ENCODE data around the gene GALNT17. TPM values are rescaled to one million over a fixed set of nuclear protein-coding genes. Genes with fewer than 3 reads are reported as not detected.

Gene GALNT17
- total RNA-seq, 2 experiments from 2014 or later, result not detected

- no peak overlapping the region for H3K4me3 Mint-ChIP-seq
- DNase-seq, result no peak
- H3K4me1 Mint-ChIP-seq, result no peaks in the 10 kb centered on the region
- no peak overlapping the region for H3K27ac Mint-ChIP-seq
- H3K9me3 Mint-ChIP-seq, result peaks cover 3% of the 10 kb centered on the region
- H3K27me3 Mint-ChIP-seq, result no peaks in the 10 kb centered on the region
- no peaks in the 10 kb centered on the region for H3K36me3 Mint-ChIP-seq
Observed at GRCh38 chr7:71429083-71429482, 297.1 kb downstream of the GALNT17 start.

DNA sequence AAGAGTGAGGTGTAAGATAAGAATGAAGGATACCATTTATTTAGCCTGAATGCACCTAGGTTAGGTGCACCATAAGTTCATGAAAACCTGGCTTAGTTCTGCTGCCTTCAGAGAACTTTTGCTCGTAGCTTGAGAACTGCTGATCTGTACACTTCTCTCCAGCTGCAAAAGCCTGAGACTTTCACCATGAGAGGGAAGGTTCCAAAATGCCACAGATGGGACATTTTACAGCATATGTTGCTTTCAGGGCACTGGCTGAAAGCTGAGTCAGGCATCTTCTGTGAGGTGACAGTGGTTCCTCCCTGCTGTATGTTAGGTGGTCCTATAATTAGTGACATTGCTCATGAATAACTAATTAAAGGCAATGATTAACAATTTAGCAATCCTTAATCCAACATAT is 298.3 kb downstream of the GALNT17 start:
- Mint-ChIP-seq H3K27ac (no peak overlapping the region), H3K4me3 (no peak overlapping the region), H3K36me3 (no peaks in the 10 kb centered on the region), H3K27me3 (no peaks in the 10 kb centered on the region), H3K4me1 (no peaks in the 10 kb centered on the region), H3K9me3 (peaks cover 6% of the 10 kb centered on the region)
- no peak for DNase-seq

- H3K27me3 Mint-ChIP-seq, result no peaks in the 10 kb centered on the region
- H3K4me1 Mint-ChIP-seq, result no peaks in the 10 kb centered on the region
- H3K4me3 Mint-ChIP-seq, result no peak overlapping the region
- no peaks in the 10 kb centered on the region for H3K36me3 Mint-ChIP-seq
- H3K9me3 Mint-ChIP-seq, result peaks cover 6% of the 10 kb centered on the region
- no peak for DNase-seq
- H3K27ac Mint-ChIP-seq, result no peak overlapping the region
Observed at GRCh38 chr7:71439321-71439720, 307.4 kb downstream of the GALNT17 start.

- H3K9me3 Mint-ChIP-seq, result peaks cover 3% of the 10 kb centered on the region
- no peaks in the 10 kb centered on the region for H3K27me3 Mint-ChIP-seq
- peak; percentile 5 for DNase-seq
- no peaks in the 10 kb centered on the region for H3K4me1 Mint-ChIP-seq
- no peak overlapping the region for H3K4me3 Mint-ChIP-seq
- H3K36me3 Mint-ChIP-seq, result no peaks in the 10 kb centered on the region
- no peak overlapping the region for H3K27ac Mint-ChIP-seq
Observed at GRCh38 chr7:71442492-71443190, 310.7 kb downstream of the GALNT17 start.

GRCh38 chr7:71443191-71443530 is 311.2 kb downstream of the GALNT17 start:
- Mint-ChIP-seq H3K27me3 (no peaks in the 10 kb centered on the region), H3K4me3 (no peak overlapping the region), H3K36me3 (no peaks in the 10 kb centered on the region), H3K4me1 (no peaks in the 10 kb centered on the region), H3K9me3 (peaks cover 3% of the 10 kb centered on the region), H3K27ac (no peak overlapping the region)
- DNase-seq, result no peak

- H3K4me1 Mint-ChIP-seq, result no peaks in the 10 kb centered on the region
- H3K9me3 Mint-ChIP-seq, result peaks cover 3% of the 10 kb centered on the region
- H3K27me3 Mint-ChIP-seq, result no peaks in the 10 kb centered on the region
- DNase-seq, result no peak
- no peak overlapping the region for H3K4me3 Mint-ChIP-seq
- H3K36me3 Mint-ChIP-seq, result no peaks in the 10 kb centered on the region
- H3K27ac Mint-ChIP-seq, result no peak overlapping the region
Observed at GRCh38 chr7:71444130-71444529, 312.2 kb downstream of the GALNT17 start.

- Mint-ChIP-seq H3K4me3 (no peak overlapping the region), H3K27ac (no peak overlapping the region), H3K9me3 (no peaks in the 10 kb centered on the region), H3K36me3 (no peaks in the 10 kb centered on the region), H3K4me1 (no peaks in the 10 kb centered on the region), H3K27me3 (no peaks in the 10 kb centered on the region)
- DNase-seq, result no peak
Observed at GRCh38 chr7:71453630-71454029, 321.7 kb downstream of the GALNT17 start.

- no peaks in the 10 kb centered on the region for H3K9me3 Mint-ChIP-seq
- H3K4me3 Mint-ChIP-seq, result no peak overlapping the region
- no peak for DNase-seq
- no peaks in the 10 kb centered on the region for H3K27me3 Mint-ChIP-seq
- no peaks in the 10 kb centered on the region for H3K4me1 Mint-ChIP-seq
- no peak overlapping the region for H3K27ac Mint-ChIP-seq
- no peaks in the 10 kb centered on the region for H3K36me3 Mint-ChIP-seq
Observed at GRCh38 chr7:71454981-71455380, 323.0 kb downstream of the GALNT17 start.

GRCh38 chr7:71457021-71457420 is 325.1 kb downstream of the GALNT17 start:
- Mint-ChIP-seq H3K9me3 (no peaks in the 10 kb centered on the region), H3K27me3 (no peaks in the 10 kb centered on the region), H3K27ac (no peak overlapping the region), H3K4me1 (no peaks in the 10 kb centered on the region), H3K4me3 (no peak overlapping the region), H3K36me3 (no peaks in the 10 kb centered on the region)
- DNase-seq, result no peak

- no peak overlapping the region for H3K27ac Mint-ChIP-seq
- H3K4me3 Mint-ChIP-seq, result no peak overlapping the region
- no peaks in the 10 kb centered on the region for H3K27me3 Mint-ChIP-seq
- no peak for DNase-seq
- no peaks in the 10 kb centered on the region for H3K4me1 Mint-ChIP-seq
- H3K36me3 Mint-ChIP-seq, result no peaks in the 10 kb centered on the region
- H3K9me3 Mint-ChIP-seq, result no peaks in the 10 kb centered on the region
Observed at GRCh38 chr7:71457846-71458590, 326.1 kb downstream of the GALNT17 start.

GRCh38 chr7:71459132-71459531 is 327.2 kb downstream of the GALNT17 start:
- Mint-ChIP-seq H3K36me3 (no peaks in the 10 kb centered on the region), H3K9me3 (no peaks in the 10 kb centered on the region), H3K27me3 (no peaks in the 10 kb centered on the region), H3K4me1 (no peaks in the 10 kb centered on the region), H3K4me3 (no peak overlapping the region), H3K27ac (no peak overlapping the region)
- no peak for DNase-seq

- Mint-ChIP-seq H3K27ac (no peak overlapping the region), H3K4me1 (no peaks in the 10 kb centered on the region), H3K36me3 (no peaks in the 10 kb centered on the region), H3K9me3 (no peaks in the 10 kb centered on the region), H3K4me3 (no peak overlapping the region), H3K27me3 (no peaks in the 10 kb centered on the region)
- no peak for DNase-seq
Observed at GRCh38 chr7:71461572-71461971, 329.6 kb downstream of the GALNT17 start.

DNA sequence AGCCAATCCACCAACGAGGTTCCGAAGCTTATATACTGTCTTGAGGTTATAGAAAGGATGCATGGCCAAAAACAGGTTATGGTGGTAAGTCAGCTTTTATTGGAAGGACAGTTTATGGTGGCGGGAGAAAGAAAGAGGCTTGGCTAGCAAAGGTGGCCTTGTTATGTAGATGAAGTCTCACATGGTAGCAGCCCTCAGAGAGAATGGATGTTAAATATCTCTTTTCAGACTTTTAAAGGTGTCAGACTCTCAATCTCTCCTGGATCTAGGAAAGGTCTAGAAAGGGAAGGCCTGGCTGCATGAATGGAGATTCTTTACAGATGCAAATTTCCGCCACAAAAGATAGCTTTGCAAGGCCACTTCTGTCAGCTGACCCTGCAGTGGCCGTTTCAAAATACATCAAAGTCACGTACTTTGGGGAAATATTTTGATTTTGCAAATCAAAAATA is 333.8 kb downstream of the GALNT17 start:
- Mint-ChIP-seq H3K4me1 (no peaks in the 10 kb centered on the region), H3K4me3 (no peak overlapping the region), H3K27ac (no peak overlapping the region), H3K27me3 (no peaks in the 10 kb centered on the region), H3K36me3 (no peaks in the 10 kb centered on the region), H3K9me3 (peaks cover 4% of the 10 kb centered on the region)
- no peak for DNase-seq

- no peak overlapping the region for H3K27ac Mint-ChIP-seq
- no peaks in the 10 kb centered on the region for H3K27me3 Mint-ChIP-seq
- DNase-seq, result no peak
- no peaks in the 10 kb centered on the region for H3K4me1 Mint-ChIP-seq
- peaks cover 4% of the 10 kb centered on the region for H3K9me3 Mint-ChIP-seq
- H3K36me3 Mint-ChIP-seq, result no peaks in the 10 kb centered on the region
- no peak overlapping the region for H3K4me3 Mint-ChIP-seq
Observed at GRCh38 chr7:71466448-71467145, 334.7 kb downstream of the GALNT17 start.

- H3K4me3 Mint-ChIP-seq, result no peak overlapping the region
- no peak overlapping the region for H3K27ac Mint-ChIP-seq
- no peaks in the 10 kb centered on the region for H3K4me1 Mint-ChIP-seq
- H3K9me3 Mint-ChIP-seq, result peaks cover 4% of the 10 kb centered on the region
- no peaks in the 10 kb centered on the region for H3K36me3 Mint-ChIP-seq
- DNase-seq, result no peak
- H3K27me3 Mint-ChIP-seq, result no peaks in the 10 kb centered on the region
Observed at GRCh38 chr7:71470326-71470725, 338.4 kb downstream of the GALNT17 start.

Measured in activated naive CD8-positive, alpha-beta T cell treated with anti-CD3 and anti-CD28 coated beads for 36 hours (primary cell).